PC-9 (cell line): ENCODE data around the gene ENO1.

Experiments
- CTCF ChIP-seq: fragments of 200-600 bp; sonication (generic); conservative IDR thresholded peaks from 2 replicates; pipeline ENCODE4 v1.6.1; 2017; ENCODE audit warnings: mixed run types, antibody characterized with exemption, mild to moderate bottlenecking, moderate library complexity
- EZH2 ChIP-seq: fragments of 200-600 bp; sonication (generic); IDR thresholded peaks from 2 replicates; pipeline ENCODE4 v1.8.0; 2017; ENCODE audit warnings: antibody characterized with exemption, low read depth

GRCh38 chr1:8908388-8909151 lies 30.1 kb upstream of the ENO1 start:
- TF ChIP-seq EZH2 (no peak), CTCF (no peak)
